GM12873 (cell line): ENCODE results near the gene CFAP299.

Experiments
- CTCF ChIP-seq: IDR thresholded peaks from 2 replicates; pipeline ENCODE4 v1.5.1; 2012; ENCODE audit warnings: low read depth, mild to moderate bottlenecking, moderate library complexity, low read length, control low read depth; ENCODE audit not compliant: insufficient read depth; ENCODE audit errors: missing control alignments

CFAP299 gene

GRCh38 chr4:80576796-80577195, 241.3 kb downstream of the CFAP299 start:
- TF ChIP-seq CTCF, result no peak

GRCh38 chr4:80578001-80578400, 242.5 kb downstream of the CFAP299 start:
- no peak for TF ChIP-seq CTCF

- no peak for TF ChIP-seq CTCF
Measured at GRCh38 chr4:80585542-80585941, 250.0 kb downstream of the CFAP299 start.

- TF ChIP-seq CTCF, result no peak
Measured at GRCh38 chr4:80586716-80587115, 251.2 kb downstream of the CFAP299 start.

GRCh38 chr4:80587871-80588385, 252.4 kb downstream of the CFAP299 start:
- TF ChIP-seq CTCF, result no peak

- peak; percentile 43 for TF ChIP-seq CTCF
Measured at GRCh38 chr4:80592950-80593349, 257.4 kb downstream of the CFAP299 start.

GRCh38 chr4:80594701-80595100, 259.2 kb downstream of the CFAP299 start:
- TF ChIP-seq CTCF, result no peak
